Muscle of leg (tissue), 11 donors: ENCODE measurements around the gene SLC5A10. TPM values are rescaled to one million over a fixed set of nuclear protein-coding genes. Genes with fewer than 3 reads are reported as not detected.

Source experiments
- DNase-seq: peaks from one replicate; pipeline ENCODE4 v3.0.0; 2013
- H3K27ac ChIP-seq: one replicate; pipeline ENCODE4 v1.5.1; 2013; ENCODE audit warnings: mild to moderate bottlenecking, low read length, control low read depth
- H3K27me3 ChIP-seq: one replicate; pipeline ENCODE4 v1.6.1; 2013; ENCODE audit warnings: low read length; ENCODE audit not compliant: control insufficient read depth, insufficient read depth
- H3K36me3 ChIP-seq: one replicate; pipeline ENCODE4 v1.6.1; 2013; ENCODE audit warnings: low read length; ENCODE audit not compliant: control insufficient read depth, insufficient read depth
- H3K4me1 ChIP-seq: one replicate; pipeline ENCODE4 v1.6.1; 2013; ENCODE audit warnings: low read length; ENCODE audit not compliant: control insufficient read depth, insufficient read depth
- H3K4me3 ChIP-seq: one replicate; pipeline ENCODE4 v1.5.1; 2013; ENCODE audit warnings: low read length, control low read depth
- H3K9me3 ChIP-seq: replicated peaks from 2 replicates; pipeline ENCODE4 v1.6.1; 2013; ENCODE audit warnings: low read depth, low read length; ENCODE audit not compliant: control insufficient read depth
- WGBS: methylation state at CpG from one replicate; pipeline ENCODE4 v1.1.5; 2013; ENCODE audit warnings: missing lambda C conversion rate; ENCODE audit not compliant: insufficient coverage; 5-methylcytosine and 5-hydroxymethylcytosine counted together
- polyA plus RNA-seq, 8 donors: library from polyadenylated mRNA; unstranded; fragments of 120-200 nt; gene quantifications; one replicate each; pipeline versions ENCODE4 v1.2.1 to v1.2.3, GENCODE V29; 2013; ENCODE audit warnings: inconsistent platforms in 1 of 8, low replicate concordance in 1 of 8; ENCODE audit not compliant: insufficient read length in 8 of 8, insufficient read depth in 1 of 8
- total RNA-seq: library from RNA; stranded (reverse); fragments of 120-200 nt; gene quantifications from one replicate; pipeline ENCODE4 v1.2.4, GENCODE V29; 2013

Gene SLC5A10
- total and polyA plus RNA-seq, 9 donors = 0.05 to 0.19 (median 0.06) TPM; not detected in 3

- no peak overlapping the region for H3K27ac ChIP-seq
- H3K27me3 ChIP-seq = no peaks in the 10 kb centered on the region
- no peak for DNase-seq
- 90% methylated on average over 18 of the region's 20 CpGs for WGBS
- no peaks in the 10 kb centered on the region for H3K36me3 ChIP-seq
- H3K4me1 ChIP-seq = no peaks in the 10 kb centered on the region
- H3K4me3 ChIP-seq = no peak overlapping the region
- peaks cover 5% of the 10 kb centered on the region for H3K9me3 ChIP-seq
Observed at GRCh38 chr17:18991531-18992315, 39.8 kb downstream of the SLC5A10 start.

GRCh38 chr17:18992454-18993130, 40.6 kb downstream of the SLC5A10 start:
- Histone ChIP-seq H3K9me3 (peaks cover 5% of the 10 kb centered on the region), H3K4me3 (no peak overlapping the region)
- WGBS = 69% methylated on average over 17 of the region's 22 CpGs

GRCh38 chr17:18993905-18994526, 42.1 kb downstream of the SLC5A10 start:
- H3K36me3 ChIP-seq = no peaks in the 10 kb centered on the region
- no peak for DNase-seq
- no peak overlapping the region for H3K4me3 ChIP-seq
- no peaks in the 10 kb centered on the region for H3K4me1 ChIP-seq
- H3K27ac ChIP-seq = no peak overlapping the region
- no peaks in the 10 kb centered on the region for H3K27me3 ChIP-seq
- H3K9me3 ChIP-seq = peaks cover 5% of the 10 kb centered on the region
- 53% methylated on average over 11 of the region's 16 CpGs for WGBS

More at GRCh38 chr17:18992454-18993130, 40.6 kb downstream of the SLC5A10 start:
- Histone ChIP-seq H3K4me1 (no peaks in the 10 kb centered on the region), H3K27me3 (no peaks in the 10 kb centered on the region), H3K36me3 (no peaks in the 10 kb centered on the region), H3K27ac (no peak overlapping the region)
- no peak for DNase-seq

GRCh38 chr17:18994631-18995030, 42.7 kb downstream of the SLC5A10 start:
- Histone ChIP-seq H3K4me1 (no peaks in the 10 kb centered on the region), H3K27ac (no peak overlapping the region), H3K4me3 (no peak overlapping the region), H3K9me3 (peaks cover 5% of the 10 kb centered on the region), H3K27me3 (no peaks in the 10 kb centered on the region), H3K36me3 (no peaks in the 10 kb centered on the region)
- DNase-seq = no peak
- WGBS = no CpG with 5 or more reads among the region's 1 CpG

GRCh38 chr17:18995220-18995619, 43.3 kb downstream of the SLC5A10 start:
- no peaks in the 10 kb centered on the region for H3K27me3 ChIP-seq
- H3K4me3 ChIP-seq = no peak overlapping the region
- no peak overlapping the region for H3K27ac ChIP-seq
- no peaks in the 10 kb centered on the region for H3K4me1 ChIP-seq
- H3K9me3 ChIP-seq = peaks cover 5% of the 10 kb centered on the region
- no peak for DNase-seq
- no CpG with 5 or more reads among the region's 3 CpGs for WGBS
- H3K36me3 ChIP-seq = no peaks in the 10 kb centered on the region

- no peak for DNase-seq
- peaks cover 10% of the 10 kb centered on the region for H3K4me1 ChIP-seq
- no peaks in the 10 kb centered on the region for H3K27me3 ChIP-seq
- no peaks in the 10 kb centered on the region for H3K36me3 ChIP-seq
- H3K9me3 ChIP-seq = peaks cover 5% of the 10 kb centered on the region
- H3K4me3 ChIP-seq = no peak overlapping the region
- WGBS = no CpG with 5 or more reads among the region's 2 CpGs
- H3K27ac ChIP-seq = no peak overlapping the region
Observed at GRCh38 chr17:18996458-18996857, 44.5 kb downstream of the SLC5A10 start.

- peaks cover 5% of the 10 kb centered on the region for H3K9me3 ChIP-seq
- H3K36me3 ChIP-seq = no peaks in the 10 kb centered on the region
- no CpG with 5 or more reads among the region's 6 CpGs for WGBS
- peaks cover 10% of the 10 kb centered on the region for H3K4me1 ChIP-seq
- DNase-seq = no peak
- H3K27me3 ChIP-seq = peaks cover 3% of the 10 kb centered on the region
- no peak overlapping the region for H3K27ac ChIP-seq
- H3K4me3 ChIP-seq = no peak overlapping the region
Observed at GRCh38 chr17:18997650-18998196, 45.8 kb downstream of the SLC5A10 start.

GRCh38 chr17:18999394-18999793, 47.4 kb downstream of the SLC5A10 start:
- Histone ChIP-seq H3K27ac (no peak overlapping the region), H3K4me3 (no peak overlapping the region), H3K36me3 (no peaks in the 10 kb centered on the region), H3K27me3 (peaks cover 19% of the 10 kb centered on the region), H3K4me1 (peaks cover 13% of the 10 kb centered on the region), H3K9me3 (peaks cover 5% of the 10 kb centered on the region)
- DNase-seq = no peak
- 84% methylated on average over 6 of the region's 8 CpGs for WGBS

- H3K4me1 ChIP-seq = peaks cover 17% of the 10 kb centered on the region
- H3K27me3 ChIP-seq = peaks cover 23% of the 10 kb centered on the region
- H3K4me3 ChIP-seq = no peak overlapping the region
- H3K9me3 ChIP-seq = peaks cover 5% of the 10 kb centered on the region
- DNase-seq = no peak
- 57% methylated on average over 1 of the region's 6 CpGs for WGBS
- H3K36me3 ChIP-seq = no peaks in the 10 kb centered on the region
- H3K27ac ChIP-seq = no peak overlapping the region
Observed at GRCh38 chr17:18999911-19000310, 47.9 kb downstream of the SLC5A10 start.
